Neural progenitor cell (in vitro differentiated cells): Measurements from ENCODE around the gene GSG1. TPM values are rescaled to one million over a fixed set of nuclear protein-coding genes. Genes with fewer than 3 reads are reported as not detected.

Experiments used
- DNase-seq: peaks from one replicate; pipeline ENCODE4 v3.0.0-alpha.2; 2016; ENCODE audit warnings: low spot score
- H2AFZ ChIP-seq: fragments of 200-600 bp; sonication (generic); replicated peaks from 2 replicates; pipeline ENCODE4 v1.6.1; 2016; ENCODE audit warnings: antibody characterized with exemption
- H3F3A ChIP-seq: fragments of 200-600 bp; sonication (generic); 2 replicates; pipeline ENCODE4 v1.6.1; 2016; ENCODE audit warnings: antibody characterized with exemption, low read depth
- H3K27ac ChIP-seq: fragments of 200-600 bp; sonication (generic); 2 replicates; pipeline ENCODE4 v1.5.1; 2016; ENCODE audit warnings: mild to moderate bottlenecking
- H3K27me3 ChIP-seq: fragments of 200-600 bp; sonication (generic); 2 replicates; pipeline ENCODE4 v1.6.1; 2016; ENCODE audit warnings: mild to moderate bottlenecking, moderate library complexity
- H3K36me3 ChIP-seq: fragments of 200-600 bp; sonication (generic); 2 replicates; pipeline ENCODE4 v1.5.1; 2016
- H3K4me1 ChIP-seq: fragments of 200-600 bp; sonication (generic); 2 replicates; pipeline ENCODE4 v1.6.1; 2016; ENCODE audit warnings: mixed run types
- H3K4me2 ChIP-seq: fragments of 200-600 bp; sonication (generic); 2 replicates; pipeline ENCODE4 v1.6.1; 2016
- H3K4me3 ChIP-seq: fragments of 200-600 bp; sonication (generic); 2 replicates; pipeline ENCODE4 v1.5.1; 2016
- H3K79me2 ChIP-seq: fragments of 200-600 bp; sonication (generic); 2 replicates; pipeline ENCODE4 v1.6.1; 2016; ENCODE audit warnings: low read depth
- H3K9ac ChIP-seq: fragments of 200-600 bp; sonication (generic); 2 replicates; pipeline ENCODE4 v1.6.1; 2016
- H3K9me3 ChIP-seq: fragments of 200-600 bp; sonication (generic); 2 replicates; pipeline ENCODE4 v1.5.1; 2016; ENCODE audit warnings: low read depth
- H4K20me1 ChIP-seq: fragments of 200-600 bp; sonication (generic); 2 replicates; pipeline ENCODE4 v1.6.1; 2016; ENCODE audit warnings: low read depth
- H3K27ac Mint-ChIP-seq: 3 replicates; pipeline ENCODE4 v1.8.0; 2021; ENCODE audit warnings: mixed read lengths
- H3K27me3 Mint-ChIP-seq: 2 replicates; pipeline ENCODE4 v1.8.0; 2022; ENCODE audit warnings: low read depth, mild to moderate bottlenecking, inconsistent platforms, moderate library complexity, mixed read lengths; ENCODE audit not compliant: insufficient read depth
- H3K36me3 Mint-ChIP-seq: 3 replicates; pipeline ENCODE4 v1.8.0; 2021; ENCODE audit warnings: mixed read lengths
- H3K4me1 Mint-ChIP-seq: 3 replicates; pipeline ENCODE4 v1.8.0; 2021; ENCODE audit warnings: mixed read lengths
- H3K4me3 Mint-ChIP-seq: 3 replicates; pipeline ENCODE4 v1.8.0; 2021; ENCODE audit warnings: mild to moderate bottlenecking, moderate library complexity, mixed read lengths
- H3K9me3 Mint-ChIP-seq: 3 replicates; pipeline ENCODE4 v1.8.0; 2020; ENCODE audit warnings: mixed read lengths
- EZH2 ChIP-seq: fragments of 200-600 bp; sonication (generic); IDR thresholded peaks from 2 replicates; pipeline ENCODE4 v1.6.1; 2017; ENCODE audit warnings: antibody characterized with exemption, mild to moderate bottlenecking, moderate library complexity
- EZH2phosphoT487 ChIP-seq: fragments of 200-600 bp; sonication (generic); IDR thresholded peaks from 2 replicates; pipeline ENCODE4 v1.6.1; 2017; ENCODE audit warnings: antibody characterized with exemption
- total RNA-seq: library from RNA; depleted of rRNA; stranded (reverse); fragments of >200 nt; gene quantifications from 2 replicates; pipeline ENCODE4 v1.2.3, GENCODE V29; 2015; ENCODE audit warnings: low replicate concordance
- TF ChIP-seq, protein P1 (sequence below): fragments of 200-600 bp; sonication (generic); IDR thresholded peaks from 2 replicates; pipeline ENCODE4 v1.5.1; 2017; ENCODE audit warnings: antibody characterized with exemption, mild to moderate bottlenecking

Gene GSG1
- total RNA-seq, 1 donor from 2014 or later: not detected

DNA sequence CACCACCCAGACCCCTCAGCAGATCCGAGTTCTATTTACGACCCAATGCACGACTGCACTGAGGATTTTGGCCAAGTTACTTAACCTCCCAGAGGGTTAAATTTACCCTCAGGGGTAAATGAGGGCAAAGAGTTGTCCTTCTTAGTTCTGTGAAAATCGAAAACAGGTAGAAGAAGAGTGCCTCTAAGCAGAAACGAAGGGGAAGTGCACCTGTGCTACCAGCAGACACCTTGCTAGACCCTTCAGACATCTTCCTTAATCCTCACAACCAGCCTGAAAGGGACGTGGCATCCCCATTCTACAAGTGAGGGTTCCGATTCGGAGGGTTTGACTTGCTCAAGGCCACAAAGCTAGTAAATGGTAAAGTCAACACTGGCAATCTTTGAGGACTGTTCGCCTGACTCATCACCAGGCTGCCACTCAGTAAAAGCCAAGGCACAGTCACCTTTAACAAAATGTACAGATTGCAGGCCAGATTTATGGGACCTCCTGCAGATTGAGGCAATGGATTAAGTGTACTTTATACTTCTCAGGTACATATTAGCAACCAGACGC, 1.6 kb downstream of the GSG1 start:
- Histone ChIP-seq H3K36me3 (no peaks in the 10 kb centered on the region), H3K27ac (no peak overlapping the region), H3K4me2 (peak overlapping the region; percentile 83), H3K9ac (no peak overlapping the region), H3K9me3 (no peaks in the 10 kb centered on the region), H4K20me1 (no peaks in the 10 kb centered on the region), H2AFZ (peak overlapping the region; percentile 80), H3F3A (peaks cover 19% of the 10 kb centered on the region), H3K4me3 (peak overlapping the region; percentile 72), H3K4me1 (peaks cover 24% of the 10 kb centered on the region), H3K79me2 (no peaks in the 10 kb centered on the region), H3K27me3 (no peaks in the 10 kb centered on the region)
- Mint-ChIP-seq H3K9me3 (peaks cover 6% of the 10 kb centered on the region), H3K4me1 (peaks cover 51% of the 10 kb centered on the region), H3K27ac (peak overlapping the region; percentile 92), H3K27me3 (peaks cover 6% of the 10 kb centered on the region), H3K36me3 (no peaks in the 10 kb centered on the region), H3K4me3 (peak overlapping the region; percentile 56)
- TF ChIP-seq EZH2phosphoT487 (no peak), EZH2 (no peak)
- TF ChIP-seq, protein P1, sequence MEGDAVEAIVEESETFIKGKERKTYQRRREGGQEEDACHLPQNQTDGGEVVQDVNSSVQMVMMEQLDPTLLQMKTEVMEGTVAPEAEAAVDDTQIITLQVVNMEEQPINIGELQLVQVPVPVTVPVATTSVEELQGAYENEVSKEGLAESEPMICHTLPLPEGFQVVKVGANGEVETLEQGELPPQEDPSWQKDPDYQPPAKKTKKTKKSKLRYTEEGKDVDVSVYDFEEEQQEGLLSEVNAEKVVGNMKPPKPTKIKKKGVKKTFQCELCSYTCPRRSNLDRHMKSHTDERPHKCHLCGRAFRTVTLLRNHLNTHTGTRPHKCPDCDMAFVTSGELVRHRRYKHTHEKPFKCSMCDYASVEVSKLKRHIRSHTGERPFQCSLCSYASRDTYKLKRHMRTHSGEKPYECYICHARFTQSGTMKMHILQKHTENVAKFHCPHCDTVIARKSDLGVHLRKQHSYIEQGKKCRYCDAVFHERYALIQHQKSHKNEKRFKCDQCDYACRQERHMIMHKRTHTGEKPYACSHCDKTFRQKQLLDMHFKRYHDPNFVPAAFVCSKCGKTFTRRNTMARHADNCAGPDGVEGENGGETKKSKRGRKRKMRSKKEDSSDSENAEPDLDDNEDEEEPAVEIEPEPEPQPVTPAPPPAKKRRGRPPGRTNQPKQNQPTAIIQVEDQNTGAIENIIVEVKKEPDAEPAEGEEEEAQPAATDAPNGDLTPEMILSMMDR: no peak
- DNase-seq: no peak

DNA sequence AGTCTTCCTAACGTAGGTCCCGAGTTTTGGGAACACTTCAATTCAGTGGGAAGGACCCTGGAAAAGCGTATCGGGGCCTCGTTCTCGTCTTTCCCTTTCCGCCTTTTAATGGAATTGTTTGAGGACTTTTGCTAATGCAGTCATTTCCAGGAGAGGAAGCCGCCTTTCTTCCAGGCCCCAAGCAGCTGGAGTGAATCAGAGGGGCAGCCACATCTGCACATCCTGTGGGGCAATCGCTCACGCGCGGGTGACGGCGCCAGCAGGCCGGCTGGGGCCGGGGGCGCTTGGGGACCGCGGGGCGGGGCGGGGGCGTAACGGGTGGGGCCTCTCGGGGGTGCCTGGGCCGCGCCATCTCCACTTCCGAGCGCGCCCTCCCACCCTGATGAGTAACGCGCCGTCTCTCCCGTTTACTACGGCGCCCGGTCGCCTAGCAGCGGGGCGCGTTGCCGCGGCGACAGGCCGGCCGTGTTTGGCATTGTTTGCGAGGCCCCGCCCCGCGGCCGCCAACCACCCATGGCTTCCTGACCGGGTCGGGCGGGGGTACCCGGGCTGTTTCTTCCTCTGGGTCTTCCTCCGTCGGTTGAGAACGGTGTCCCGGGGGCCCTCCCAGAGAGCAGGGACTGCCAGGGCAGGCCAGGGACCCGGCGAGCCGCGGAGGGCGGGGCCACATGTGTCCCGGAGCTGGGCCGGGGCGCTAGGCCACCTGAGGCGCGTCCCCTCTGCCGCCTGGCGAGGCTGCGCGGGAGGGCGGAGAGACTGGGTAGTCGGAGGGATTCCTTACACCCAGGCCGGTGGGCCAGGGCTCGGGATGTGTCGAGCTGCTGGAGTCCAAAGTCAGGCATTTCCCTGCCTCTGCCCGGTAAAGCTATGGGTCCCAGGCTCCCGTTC, 2.3 kb downstream of the GSG1 start:
- H4K20me1 ChIP-seq: no peaks in the 10 kb centered on the region
- H3K9me3 ChIP-seq: no peaks in the 10 kb centered on the region
- no peaks in the 10 kb centered on the region for H3K27me3 ChIP-seq
- peak overlapping the region; percentile 80 for H2AFZ ChIP-seq
- peaks cover 24% of the 10 kb centered on the region for H3K4me1 ChIP-seq
- no peaks in the 10 kb centered on the region for H3K79me2 ChIP-seq
- H3K36me3 ChIP-seq: no peaks in the 10 kb centered on the region
- peak; percentile 94 for DNase-seq
- peaks cover 6% of the 10 kb centered on the region for H3K9me3 Mint-ChIP-seq
- TF ChIP-seq, protein P1: no peak
- no peak for TF ChIP-seq EZH2phosphoT487
- no peak for TF ChIP-seq EZH2
- H3K27ac ChIP-seq: no peak overlapping the region
- peaks cover 6% of the 10 kb centered on the region for H3K27me3 Mint-ChIP-seq
- peak overlapping the region; percentile 77 for H3K4me3 Mint-ChIP-seq
- H3K27ac Mint-ChIP-seq: peak overlapping the region; percentile 97
- H3K4me2 ChIP-seq: peak overlapping the region; percentile 83
- H3K4me3 ChIP-seq: peak overlapping the region; percentile 72
- H3F3A ChIP-seq: peaks cover 19% of the 10 kb centered on the region
- no peak overlapping the region for H3K9ac ChIP-seq
- peaks cover 51% of the 10 kb centered on the region for H3K4me1 Mint-ChIP-seq
- no peaks in the 10 kb centered on the region for H3K36me3 Mint-ChIP-seq

DNA sequence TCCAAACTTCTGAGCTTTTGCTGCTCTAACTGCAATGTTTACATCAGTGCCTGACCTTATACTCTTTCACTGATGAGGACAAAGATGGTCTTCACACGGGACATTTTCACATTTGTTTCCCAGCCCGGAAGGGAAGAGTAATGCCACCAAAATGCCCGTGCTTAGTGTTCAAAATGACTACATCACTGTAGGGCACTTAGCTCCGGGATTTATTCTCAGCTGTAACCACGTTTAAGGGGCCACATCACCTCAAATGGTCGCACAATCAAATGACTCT, 2.9 kb downstream of the GSG1 start:
- peaks cover 6% of the 10 kb centered on the region for H3K27me3 Mint-ChIP-seq

More for the DNA sequence above, 2.9 kb downstream of the GSG1 start:
- Histone ChIP-seq H3K36me3 (no peaks in the 10 kb centered on the region), H3K4me3 (peak overlapping the region; percentile 72), H4K20me1 (no peaks in the 10 kb centered on the region), H2AFZ (peak overlapping the region; percentile 80), H3F3A (peaks cover 19% of the 10 kb centered on the region), H3K27ac (no peak overlapping the region), H3K9me3 (no peaks in the 10 kb centered on the region), H3K79me2 (no peaks in the 10 kb centered on the region), H3K4me2 (peak overlapping the region; percentile 83), H3K27me3 (no peaks in the 10 kb centered on the region), H3K9ac (no peak overlapping the region), H3K4me1 (peaks cover 24% of the 10 kb centered on the region)
- Mint-ChIP-seq H3K9me3 (peaks cover 2% of the 10 kb centered on the region), H3K4me1 (peaks cover 55% of the 10 kb centered on the region), H3K27ac (peak overlapping the region; percentile 97), H3K36me3 (no peaks in the 10 kb centered on the region), H3K4me3 (peak overlapping the region; percentile 77)
- no peak for DNase-seq
- TF ChIP-seq EZH2phosphoT487 (no peak), EZH2 (no peak)
- TF ChIP-seq, protein P1: no peak
